Activated naive CD8-positive, alpha-beta T cell treated with anti-CD3 and anti-CD28 coated beads for 36 hours (primary cell): Measurements from ENCODE around the gene LSM2. TPM values are rescaled to one million over a fixed set of nuclear protein-coding genes. Genes with fewer than 3 reads are reported as not detected.

Source experiments
- total RNA-seq, 2 experiments: library from RNA; stranded (reverse); gene quantifications; one replicate each; pipeline ENCODE4 v1.2.3, GENCODE V29; 2021

The LSM2 gene
- total RNA-seq, 2 experiments from 2014 or later, result 145 TPM

Other genes with a start within 250 kb of the LSM2 start
- gene LTA, start 234.7 kb downstream of the LSM2 start, total RNA-seq, result 100 to 1,000 TPM; 328 to 335 TPM
- 100 to 1,000 TPM; 114 to 115 TPM for gene TNF, start 231.4 kb downstream of the LSM2 start, total RNA-seq
- 100 to 1,000 TPM; 273 TPM for gene LTB, start 224.5 kb downstream of the LSM2 start, total RNA-seq
- gene LST1, start 220.7 kb downstream of the LSM2 start, total RNA-seq, result 10 to 100 TPM; 29.1 TPM
- 10 to 100 TPM; 28.7 to 31.2 TPM for gene NCR3, start 214.0 kb downstream of the LSM2 start, total RNA-seq
- 100 to 1,000 TPM; 150 to 157 TPM for gene AIF1, start 191.7 kb downstream of the LSM2 start, total RNA-seq
- 100 to 1,000 TPM; 244 to 252 TPM for gene PRRC2A, start 186.3 kb downstream of the LSM2 start, total RNA-seq
- 100 to 1,000 TPM; 244 to 246 TPM for gene BAG6, start 154.3 kb downstream of the LSM2 start, total RNA-seq
- gene APOM, start 151.1 kb downstream of the LSM2 start, total RNA-seq, result 1 to 10 TPM; 5.1 to 5.7 TPM
- 10 to 100 TPM; 10.8 to 11.1 TPM for gene C6orf47, start 146.2 kb downstream of the LSM2 start, total RNA-seq
- 10 to 100 TPM; 33.3 to 37.0 TPM for gene GPANK1, start 142.0 kb downstream of the LSM2 start, total RNA-seq
- gene CSNK2B, start 140.9 kb downstream of the LSM2 start, total RNA-seq, result 100 to 1,000 TPM; 297 to 307 TPM
- gene LY6G5B, start 137.0 kb downstream of the LSM2 start, total RNA-seq, result 10 to 100 TPM; 17.6 to 21.4 TPM
- gene LY6G5C, start 125.9 kb downstream of the LSM2 start, total RNA-seq, result 1 to 10 TPM; 2.3 to 2.4 TPM
- 10 to 100 TPM; 33.3 to 35.8 TPM for gene ABHD16A, start 103.6 kb downstream of the LSM2 start, total RNA-seq
- not detected for gene LY6G6F, start 100.1 kb downstream of the LSM2 start, total RNA-seq
- gene LY6G6D, start 91.6 kb downstream of the LSM2 start, total RNA-seq, result not detected
- gene LY6G6C, start 85.2 kb downstream of the LSM2 start, total RNA-seq, result not detected
- gene MPIG6B, start 83.6 kb downstream of the LSM2 start, total RNA-seq, result under 1 TPM; 0.16 to 0.56 TPM
- 1 to 10 TPM; 3.5 to 3.8 TPM for gene DDAH2, start 77.7 kb downstream of the LSM2 start, total RNA-seq
- gene CLIC1, start 70.4 kb downstream of the LSM2 start, total RNA-seq, result 100 to 1,000 TPM; 328 to 329 TPM
- 10 to 100 TPM; 48.1 to 53.4 TPM for gene MSH5, start 67.0 kb downstream of the LSM2 start, total RNA-seq
- gene SAPCD1, start 44.3 kb downstream of the LSM2 start, total RNA-seq, result 1 to 10 TPM; 7.6 to 9.5 TPM
- 1 to 10 TPM; 1.6 to 1.7 TPM for gene VWA7, start 29.6 kb downstream of the LSM2 start, total RNA-seq
- gene VARS1, start 11.2 kb downstream of the LSM2 start, total RNA-seq, result 100 to 1,000 TPM; 176 to 181 TPM
- 1 to 10 TPM; 1.2 to 1.5 TPM for gene HSPA1L, start 8.3 kb upstream of the LSM2 start, total RNA-seq
- 10 to 100 TPM; 24.3 to 24.8 TPM for gene HSPA1A, start 8.6 kb upstream of the LSM2 start, total RNA-seq
- gene HSPA1B, start 20.8 kb upstream of the LSM2 start, total RNA-seq, result 10 to 100 TPM; 21.6 to 24.3 TPM
- gene NEU1, start 55.9 kb upstream of the LSM2 start, total RNA-seq, result 10 to 100 TPM; 12.4 to 12.9 TPM
- under 1 TPM in 1 of 2 experiments, not detected in 1; 0.30 TPM for gene SLC44A4, start 72.0 kb upstream of the LSM2 start, total RNA-seq
- 10 to 100 TPM; 63.4 to 64.0 TPM for gene EHMT2, start 90.7 kb upstream of the LSM2 start, total RNA-seq
- gene ZBTB12, start 95.1 kb upstream of the LSM2 start, total RNA-seq, result 1 to 10 TPM; 3.1 to 3.2 TPM
- 1 to 10 TPM in 1 of 2 experiments, under 1 TPM in 1; 0.42 to 1.6 TPM for gene C2, start 120.8 kb upstream of the LSM2 start, total RNA-seq
- gene CFB, start 139.1 kb upstream of the LSM2 start, total RNA-seq, result under 1 TPM; 0.52 to 0.82 TPM
- gene NELFE, start 152.0 kb upstream of the LSM2 start, total RNA-seq, result 10 to 100 TPM; 73.8 to 75.5 TPM
- gene SKIC2, start 152.2 kb upstream of the LSM2 start, total RNA-seq, result 10 to 100 TPM; 84.6 to 90.9 TPM
- 10 to 100 TPM; 15.6 to 16.3 TPM for gene DXO, start 165.2 kb upstream of the LSM2 start, total RNA-seq
- gene C4A, start 175.1 kb upstream of the LSM2 start, total RNA-seq, result 1 to 10 TPM; 2.2 to 3.2 TPM
- gene C4B, start 207.8 kb upstream of the LSM2 start, total RNA-seq, result 1 to 10 TPM; 3.0 to 4.0 TPM
- under 1 TPM in 1 of 2 experiments, not detected in 1; 0.12 TPM for gene CYP21A2, start 231.4 kb upstream of the LSM2 start, total RNA-seq